GM12801 (cell line): ENCODE results near the gene CREB1.

Experiments used
- TF ChIP-seq, protein P1 (sequence below): IDR thresholded peaks from one replicate; pipeline ENCODE4 v1.5.1; 2011; ENCODE audit warnings: control low read depth; ENCODE audit not compliant: insufficient read length; ENCODE audit errors: extremely low read depth

The CREB1 gene

DNA sequence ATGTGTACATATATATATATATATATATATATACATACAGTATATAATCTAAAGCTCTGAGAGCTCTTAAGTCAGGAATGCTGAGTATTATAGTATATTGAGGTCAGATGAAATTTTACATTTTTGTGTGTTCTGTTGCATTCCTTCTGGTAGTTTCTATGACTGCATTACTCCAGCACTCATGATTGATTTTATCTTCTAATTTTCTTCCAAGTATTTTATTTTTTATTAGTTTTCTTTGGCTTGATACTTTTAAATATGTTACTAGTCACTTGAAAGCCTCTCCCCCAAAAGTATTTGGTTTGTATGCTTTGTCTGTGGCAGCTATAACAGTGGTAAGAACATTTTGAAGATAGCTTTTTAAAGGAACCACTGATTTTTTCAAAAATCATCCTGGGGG is 70.5 kb downstream of the CREB1 start:
- TF ChIP-seq, protein P1, sequence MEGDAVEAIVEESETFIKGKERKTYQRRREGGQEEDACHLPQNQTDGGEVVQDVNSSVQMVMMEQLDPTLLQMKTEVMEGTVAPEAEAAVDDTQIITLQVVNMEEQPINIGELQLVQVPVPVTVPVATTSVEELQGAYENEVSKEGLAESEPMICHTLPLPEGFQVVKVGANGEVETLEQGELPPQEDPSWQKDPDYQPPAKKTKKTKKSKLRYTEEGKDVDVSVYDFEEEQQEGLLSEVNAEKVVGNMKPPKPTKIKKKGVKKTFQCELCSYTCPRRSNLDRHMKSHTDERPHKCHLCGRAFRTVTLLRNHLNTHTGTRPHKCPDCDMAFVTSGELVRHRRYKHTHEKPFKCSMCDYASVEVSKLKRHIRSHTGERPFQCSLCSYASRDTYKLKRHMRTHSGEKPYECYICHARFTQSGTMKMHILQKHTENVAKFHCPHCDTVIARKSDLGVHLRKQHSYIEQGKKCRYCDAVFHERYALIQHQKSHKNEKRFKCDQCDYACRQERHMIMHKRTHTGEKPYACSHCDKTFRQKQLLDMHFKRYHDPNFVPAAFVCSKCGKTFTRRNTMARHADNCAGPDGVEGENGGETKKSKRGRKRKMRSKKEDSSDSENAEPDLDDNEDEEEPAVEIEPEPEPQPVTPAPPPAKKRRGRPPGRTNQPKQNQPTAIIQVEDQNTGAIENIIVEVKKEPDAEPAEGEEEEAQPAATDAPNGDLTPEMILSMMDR: no peak

DNA sequence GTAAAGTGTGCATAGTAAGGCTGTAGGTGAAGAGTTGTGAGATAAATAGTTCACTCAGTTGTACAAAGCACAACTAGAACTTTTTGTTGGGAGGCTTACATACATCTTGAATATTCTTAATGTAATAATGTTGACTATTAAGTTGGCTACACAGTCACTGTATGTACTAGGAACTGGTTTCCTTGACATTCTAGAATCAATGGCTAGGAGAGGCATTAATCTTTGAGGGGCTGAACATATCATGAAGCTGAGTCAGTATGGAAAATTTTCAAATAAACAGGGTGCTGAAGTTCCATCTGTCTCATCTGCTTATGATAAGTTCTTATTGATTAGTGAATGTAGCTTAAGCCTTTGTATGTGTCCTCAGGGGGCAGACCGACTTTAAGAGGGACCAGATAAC is 72.0 kb downstream of the CREB1 start:
- TF ChIP-seq, protein P1: no peak

DNA sequence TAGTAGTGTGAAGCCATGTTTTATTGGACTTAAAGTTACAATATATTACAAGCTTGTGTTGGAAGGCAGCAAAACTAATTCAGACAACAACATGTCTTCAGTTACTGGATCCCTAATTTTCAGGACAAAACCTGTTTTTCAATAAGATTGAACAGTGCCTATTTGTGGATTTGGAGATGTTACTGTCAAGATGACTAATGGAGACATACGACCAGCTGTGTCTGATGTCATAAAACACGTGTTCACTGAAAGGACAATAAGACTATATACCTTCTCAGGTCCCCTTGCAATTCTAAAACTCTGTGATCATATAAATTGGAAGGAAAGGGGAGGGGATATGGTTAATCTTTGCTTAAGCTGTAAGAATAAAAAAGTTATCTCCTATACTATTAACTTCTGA is 73.7 kb downstream of the CREB1 start:
- TF ChIP-seq, protein P1: no peak

DNA sequence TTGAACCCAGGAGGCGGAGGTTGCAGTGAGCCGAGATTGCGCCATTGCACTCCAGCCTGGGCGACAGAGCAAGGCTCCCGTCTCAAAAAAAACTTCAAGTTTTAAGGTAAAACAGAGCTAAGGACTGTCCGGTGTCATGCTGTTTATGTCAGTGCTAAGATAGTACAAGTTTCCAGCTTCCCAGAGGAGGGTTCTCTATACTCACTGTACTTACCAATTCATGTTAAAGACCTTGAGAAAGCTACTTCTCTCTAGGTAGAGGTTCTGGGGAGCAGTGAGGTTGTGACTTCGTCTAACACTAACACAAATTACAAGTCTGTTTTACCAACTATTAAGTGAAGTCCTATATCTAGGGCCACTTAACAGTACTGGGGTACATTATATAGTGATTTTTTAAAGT is 76.6 kb downstream of the CREB1 start:
- TF ChIP-seq, protein P1: no peak

DNA sequence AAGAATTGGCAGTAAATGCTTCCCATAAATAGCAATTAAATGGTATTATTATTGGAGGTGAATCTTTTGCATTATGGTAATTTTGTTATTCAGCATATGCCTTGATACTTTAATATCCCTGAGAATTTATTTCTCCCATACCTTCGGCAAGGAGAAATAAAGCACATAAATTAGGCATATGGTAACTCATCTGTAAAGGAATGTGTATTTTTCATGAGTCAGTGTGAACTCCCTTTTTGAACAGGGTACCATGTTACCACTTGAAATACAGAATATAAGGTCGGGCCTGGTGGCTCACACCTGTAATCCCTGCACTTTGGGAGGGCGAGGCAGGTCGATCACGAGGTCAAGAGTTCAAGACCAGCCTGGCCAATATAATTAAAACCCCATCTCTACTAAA is 77.1 kb downstream of the CREB1 start:
- TF ChIP-seq, protein P1: no peak

DNA sequence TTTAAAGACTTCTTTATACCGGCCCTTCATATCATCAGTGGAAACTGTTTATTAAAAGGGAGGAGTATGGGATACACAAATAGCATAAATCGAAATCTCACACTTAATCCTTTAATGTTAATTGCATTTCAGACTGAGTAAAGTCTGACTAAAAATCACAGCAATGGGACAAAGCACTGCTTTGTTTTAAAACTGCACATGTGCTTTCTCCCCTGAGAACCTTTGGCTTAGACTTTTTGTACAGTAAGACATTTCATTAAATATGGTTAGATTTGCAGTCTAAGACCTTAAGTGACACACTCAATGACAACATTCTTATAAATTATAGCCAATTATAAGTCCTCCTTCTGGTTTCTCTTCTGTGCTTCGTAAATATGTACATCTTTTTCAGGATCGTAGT is 83.0 kb downstream of the CREB1 start:
- TF ChIP-seq, protein P1: no peak

DNA sequence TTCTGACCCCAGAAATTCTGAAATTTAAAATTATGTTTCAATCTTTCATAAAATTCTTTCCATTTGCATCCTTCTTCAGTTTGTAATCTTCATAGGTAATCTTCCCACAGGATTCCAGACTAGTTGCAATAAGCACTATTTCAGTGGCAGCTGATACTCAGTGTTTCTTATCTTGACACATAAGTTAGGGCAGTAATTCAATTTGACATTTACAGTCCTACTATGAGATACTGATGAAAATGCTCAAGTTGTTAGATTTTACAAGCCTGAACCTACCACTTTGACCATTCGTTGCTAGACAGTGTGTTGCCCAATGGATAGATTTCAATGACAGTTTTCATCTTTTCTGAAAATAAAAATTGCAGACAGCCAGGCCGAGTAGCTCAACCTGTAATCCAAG is 85.1 kb downstream of the CREB1 start:
- TF ChIP-seq, protein P1: no peak

DNA sequence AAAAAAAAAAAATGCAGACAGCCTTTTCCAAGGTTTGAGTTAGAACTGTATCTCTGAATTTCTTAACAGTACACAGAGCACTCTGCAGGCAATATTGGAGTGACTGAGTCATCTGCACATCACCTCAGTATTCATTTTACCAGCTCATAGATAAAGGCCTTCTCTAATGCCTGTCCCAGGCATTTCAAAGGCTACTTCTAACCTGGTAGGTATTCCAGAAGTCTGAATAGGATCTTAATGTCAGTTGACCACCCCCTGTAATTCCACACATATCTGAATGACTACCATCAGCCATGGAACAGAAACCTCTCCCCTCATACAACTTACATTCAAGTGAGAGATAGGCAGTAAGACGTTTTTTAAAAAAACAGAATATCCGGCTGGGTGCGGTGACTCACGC is 86.4 kb downstream of the CREB1 start:
- TF ChIP-seq, protein P1: no peak
